Effector memory CD4-positive, alpha-beta T cell (primary cell): Measurements from ENCODE around the gene ANKRD60.

Experiments
- DNase-seq, 3 donors: peaks; one replicate each; pipeline ENCODE4 v3.0.0-alpha.2; 2020
- H3K27ac ChIP-seq: 2 replicates; pipeline ENCODE4 v1.7.0; 2013; ENCODE audit warnings: mild to moderate bottlenecking, low read length, moderate library complexity; ENCODE audit not compliant: insufficient read depth, poor library complexity, severe bottlenecking
- H3K27me3 ChIP-seq: replicated peaks from 2 replicates; pipeline ENCODE4 v1.7.0; 2013; ENCODE audit warnings: mild to moderate bottlenecking, low read length; ENCODE audit not compliant: insufficient read depth, control insufficient read depth, poor library complexity, severe bottlenecking
- H3K36me3 ChIP-seq: 2 replicates; pipeline ENCODE4 v1.7.0; 2013; ENCODE audit warnings: mild to moderate bottlenecking, low read length, moderate library complexity; ENCODE audit not compliant: control insufficient read depth, insufficient read depth
- H3K4me1 ChIP-seq: 2 replicates; pipeline ENCODE4 v1.7.0; 2013; ENCODE audit warnings: low read length, mild to moderate bottlenecking; ENCODE audit not compliant: control insufficient read depth, insufficient read depth, poor library complexity, severe bottlenecking
- H3K4me3 ChIP-seq: 2 replicates; pipeline ENCODE4 v1.7.0; 2013; ENCODE audit warnings: low read length, low read depth, mild to moderate bottlenecking; ENCODE audit not compliant: insufficient read depth, poor library complexity, severe bottlenecking
- H3K9me3 ChIP-seq: 2 replicates; pipeline ENCODE4 v1.7.0; 2013; ENCODE audit warnings: mild to moderate bottlenecking, low read length, moderate library complexity; ENCODE audit not compliant: control insufficient read depth

Gene ANKRD60

DNA sequence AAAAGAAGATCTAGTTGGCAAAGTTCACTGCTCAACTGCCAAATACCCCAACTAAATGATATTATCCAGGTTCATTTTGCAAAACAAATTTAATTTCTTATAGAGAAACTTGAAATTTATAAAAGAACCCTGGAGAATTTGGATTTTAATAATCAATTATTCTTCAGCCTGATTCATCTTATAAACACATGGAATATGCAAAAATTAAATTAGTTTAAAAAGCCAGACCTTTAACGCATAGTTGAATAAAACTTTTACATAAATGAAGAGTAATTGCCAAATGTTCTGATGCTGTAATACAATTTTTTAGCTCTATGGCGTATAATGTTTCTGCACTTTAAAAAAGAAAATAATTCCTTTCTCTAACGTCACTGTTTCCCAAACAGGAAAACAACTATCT, 33.2 kb upstream of the ANKRD60 start:
- H3K4me1 ChIP-seq = no peaks in the 10 kb centered on the region
- no peak overlapping the region for H3K27ac ChIP-seq
- H3K4me3 ChIP-seq = no peak overlapping the region
- DNase-seq = no peak
- H3K9me3 ChIP-seq = no peaks in the 10 kb centered on the region
- no peaks in the 10 kb centered on the region for H3K36me3 ChIP-seq
- no peaks in the 10 kb centered on the region for H3K27me3 ChIP-seq

DNA sequence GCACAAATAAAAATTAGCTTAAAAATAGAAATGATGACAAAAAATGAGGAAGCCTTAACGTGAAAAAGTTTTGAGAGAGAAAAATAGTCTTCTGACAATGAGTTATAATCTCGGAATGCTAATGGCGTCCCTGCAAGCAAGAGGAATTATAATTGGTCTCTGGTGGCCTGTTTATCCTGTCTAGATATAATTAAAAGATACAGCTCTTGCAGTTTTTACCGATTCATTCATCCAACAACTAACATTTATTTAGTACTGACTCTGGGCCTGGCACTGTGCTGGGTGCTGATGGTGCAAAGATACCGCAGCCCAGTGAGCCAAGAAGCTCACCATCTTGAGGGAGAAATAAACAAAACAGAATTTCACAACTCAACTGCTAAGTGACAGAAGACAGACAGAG, 31.6 kb upstream of the ANKRD60 start:
- Histone ChIP-seq H3K9me3 (no peaks in the 10 kb centered on the region), H3K4me1 (no peaks in the 10 kb centered on the region), H3K27me3 (no peaks in the 10 kb centered on the region), H3K36me3 (no peaks in the 10 kb centered on the region), H3K27ac (no peak overlapping the region), H3K4me3 (no peak overlapping the region)
- no peak for DNase-seq

DNA sequence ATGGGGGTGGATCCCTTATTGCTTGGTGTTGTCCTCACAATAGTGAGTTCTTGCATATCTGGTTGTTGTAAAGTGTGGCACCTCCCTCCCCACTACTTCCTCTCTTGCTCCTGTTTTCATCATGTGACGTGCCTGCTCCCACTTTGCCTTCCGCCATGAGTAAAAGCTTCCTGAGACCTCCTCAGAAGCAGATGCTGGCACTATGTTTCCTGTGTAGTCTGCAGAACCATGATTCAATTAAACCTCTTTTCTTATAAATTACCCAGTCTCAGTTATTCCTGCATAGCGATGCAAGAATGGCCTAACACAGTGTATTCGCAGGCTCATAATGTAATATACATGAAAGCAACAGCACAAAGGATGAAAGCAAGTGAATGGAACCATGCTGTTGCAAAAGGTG, 28.4 kb upstream of the ANKRD60 start:
- Histone ChIP-seq H3K27ac (no peak overlapping the region), H3K27me3 (no peaks in the 10 kb centered on the region), H3K4me3 (no peak overlapping the region), H3K36me3 (no peaks in the 10 kb centered on the region), H3K9me3 (no peaks in the 10 kb centered on the region), H3K4me1 (no peaks in the 10 kb centered on the region)
- DNase-seq = no peak

DNA sequence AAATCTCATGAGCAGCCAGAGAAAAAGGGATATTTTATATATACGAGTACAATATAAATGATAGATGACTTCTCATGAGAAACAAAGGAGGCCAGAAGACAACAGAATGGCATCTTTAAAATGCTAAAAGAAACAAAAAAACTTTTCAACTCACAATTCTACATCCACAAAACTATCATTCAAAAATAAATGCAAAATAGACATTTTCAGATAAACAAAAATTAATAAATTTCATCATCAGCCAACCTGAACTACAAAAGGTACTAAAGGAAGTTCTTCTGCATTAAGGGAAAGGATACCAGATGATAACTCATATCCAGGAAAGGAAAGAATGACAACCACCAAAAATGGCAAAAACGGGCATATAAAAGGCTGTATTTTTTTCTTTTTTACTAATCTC, 27.9 kb upstream of the ANKRD60 start:
- no peak for DNase-seq
- no peaks in the 10 kb centered on the region for H3K36me3 ChIP-seq
- no peak overlapping the region for H3K27ac ChIP-seq

DNA sequence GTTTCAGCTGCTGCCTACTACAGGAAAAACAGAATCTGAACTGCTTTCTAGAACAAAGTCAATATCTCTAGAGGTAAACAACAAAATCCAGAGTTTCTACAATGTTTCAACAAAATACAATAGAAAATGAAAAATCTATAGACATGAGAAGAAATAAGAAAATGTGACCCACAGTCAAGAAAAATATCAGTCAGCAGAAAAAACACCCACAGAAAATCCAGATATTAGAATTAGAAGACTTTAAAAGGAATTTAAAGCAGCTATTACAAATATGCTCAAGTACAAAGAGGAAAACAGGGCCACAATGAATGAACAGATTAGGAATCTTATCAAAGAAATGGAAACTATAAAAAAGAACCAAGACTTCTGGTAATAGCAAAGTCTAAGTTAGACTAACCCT, 26.4 kb upstream of the ANKRD60 start:
- H3K27me3 ChIP-seq = no peaks in the 10 kb centered on the region
- H3K27ac ChIP-seq = no peak overlapping the region
- H3K36me3 ChIP-seq = peaks cover 5% of the 10 kb centered on the region
- no peaks in the 10 kb centered on the region for H3K9me3 ChIP-seq
- DNase-seq = no peak
- H3K4me1 ChIP-seq = no peaks in the 10 kb centered on the region
- H3K4me3 ChIP-seq = no peak overlapping the region

More for the DNA sequence above, 27.9 kb upstream of the ANKRD60 start:
- H3K27me3 ChIP-seq = no peaks in the 10 kb centered on the region
- H3K4me3 ChIP-seq = no peak overlapping the region
- H3K9me3 ChIP-seq = no peaks in the 10 kb centered on the region
- H3K4me1 ChIP-seq = no peaks in the 10 kb centered on the region

DNA sequence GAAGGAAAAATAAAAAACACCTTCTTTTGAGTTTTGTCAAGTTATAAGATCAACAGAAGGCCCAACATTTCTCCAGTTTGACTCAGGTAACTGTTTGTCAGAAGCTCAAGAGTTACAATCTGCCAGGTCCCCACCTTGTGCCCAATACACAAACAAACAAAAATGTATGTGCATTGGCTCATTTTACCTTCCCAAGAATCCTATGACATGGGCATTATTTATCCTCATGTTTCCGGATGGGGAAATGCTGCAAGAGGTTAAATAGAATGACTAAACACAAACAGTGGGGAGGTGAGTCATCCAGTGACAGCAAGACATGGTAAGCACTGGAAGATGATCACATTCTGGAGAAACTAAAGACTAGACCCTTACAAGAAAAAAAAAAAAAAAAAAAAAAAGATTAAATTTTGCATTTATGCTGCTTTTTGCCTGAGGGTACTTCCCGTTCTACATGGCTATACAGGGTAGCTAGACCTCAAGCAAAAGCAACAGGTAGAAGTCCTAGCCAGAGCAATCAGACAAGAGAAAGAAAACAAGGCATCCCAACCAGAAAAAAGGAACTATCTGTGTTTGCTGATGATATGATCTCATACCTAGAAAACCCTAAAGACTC, 23.6 kb upstream of the ANKRD60 start:
- DNase-seq = no peak
- Histone ChIP-seq H3K4me1 (no peaks in the 10 kb centered on the region), H3K27ac (no peak overlapping the region), H3K4me3 (no peak overlapping the region), H3K9me3 (no peaks in the 10 kb centered on the region), H3K36me3 (peaks cover 11% of the 10 kb centered on the region), H3K27me3 (no peaks in the 10 kb centered on the region)

DNA sequence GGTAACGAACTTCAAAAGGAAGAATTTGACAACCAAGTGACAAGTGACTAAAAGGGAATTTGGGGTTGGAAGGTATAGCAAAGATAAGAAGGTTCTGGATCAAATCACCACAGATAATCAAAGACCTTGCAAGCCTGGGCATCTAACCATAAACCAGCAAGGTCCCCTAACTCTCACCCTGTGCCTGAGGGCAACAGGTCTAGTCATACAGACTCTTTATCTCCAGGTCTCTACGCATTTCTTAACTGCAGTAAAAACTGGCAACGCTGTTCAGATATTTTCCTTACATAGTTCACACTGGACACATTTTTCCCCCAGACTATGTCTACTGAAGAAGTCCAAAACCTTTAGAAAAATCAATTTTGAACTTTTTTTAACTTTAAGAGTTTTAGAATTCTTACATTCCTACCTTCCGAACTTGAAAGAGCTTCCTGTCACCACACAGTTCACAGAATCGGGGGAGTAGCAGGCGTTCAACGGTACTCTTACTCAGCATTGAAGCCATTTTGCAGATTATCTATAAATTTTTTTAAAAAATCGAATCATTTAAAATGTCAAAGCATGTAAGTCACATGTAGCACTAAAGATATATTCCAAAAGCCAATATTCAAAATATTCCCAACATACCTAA, 23.0 kb upstream of the ANKRD60 start:
- no peak for DNase-seq
- H3K4me1 ChIP-seq = no peaks in the 10 kb centered on the region

DNA sequence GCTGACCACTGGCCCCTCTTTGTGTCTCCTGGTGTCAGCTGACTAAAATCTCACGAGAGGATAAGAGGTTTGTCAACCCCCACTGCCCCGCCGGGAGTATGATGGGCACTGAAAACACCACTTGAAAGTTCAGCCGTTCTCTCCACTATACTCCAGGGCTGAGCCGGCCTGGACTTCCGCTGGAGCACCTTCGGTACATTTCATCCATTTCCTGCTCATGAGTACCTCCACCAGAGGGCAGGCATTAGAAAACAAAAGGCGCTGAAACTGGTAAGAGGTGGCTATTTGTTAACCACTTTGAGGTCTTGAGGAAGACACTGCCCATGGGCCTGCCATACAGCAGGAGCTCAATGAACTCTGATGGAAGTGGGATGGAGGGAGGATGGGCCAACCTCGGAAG, 17.9 kb upstream of the ANKRD60 start:
- Histone ChIP-seq H3K4me3 (no peak overlapping the region), H3K36me3 (peaks cover 30% of the 10 kb centered on the region), H3K9me3 (no peaks in the 10 kb centered on the region), H3K4me1 (no peaks in the 10 kb centered on the region), H3K27me3 (no peaks in the 10 kb centered on the region), H3K27ac (no peak overlapping the region)
- no peak for DNase-seq

More for the DNA sequence above, 23.0 kb upstream of the ANKRD60 start:
- H3K27me3 ChIP-seq = no peaks in the 10 kb centered on the region
- no peaks in the 10 kb centered on the region for H3K9me3 ChIP-seq
- no peak overlapping the region for H3K4me3 ChIP-seq
- no peak overlapping the region for H3K27ac ChIP-seq
- peaks cover 16% of the 10 kb centered on the region for H3K36me3 ChIP-seq

DNA sequence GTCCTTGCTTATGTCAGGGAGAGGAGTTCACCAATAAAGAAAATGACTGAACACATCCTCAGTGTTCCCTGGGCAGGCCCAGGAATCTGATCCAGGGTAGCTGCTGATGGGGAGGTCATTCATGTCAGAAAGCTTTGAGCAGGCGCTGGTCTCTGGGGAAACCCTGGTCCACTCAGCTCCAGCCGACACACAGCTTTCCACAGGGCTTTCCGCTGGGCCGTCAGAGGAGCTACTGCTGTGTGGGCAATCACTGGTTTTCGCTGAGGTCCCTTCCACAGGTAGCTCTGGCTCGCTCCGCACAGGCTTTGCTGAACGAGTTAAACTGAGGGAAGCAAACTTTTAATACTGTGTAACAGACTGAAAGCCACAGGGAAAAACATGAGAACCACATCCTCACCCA, 17.5 kb upstream of the ANKRD60 start:
- H3K27ac ChIP-seq = no peak overlapping the region
- no peak overlapping the region for H3K4me3 ChIP-seq
- DNase-seq = no peak
- peaks cover 30% of the 10 kb centered on the region for H3K36me3 ChIP-seq
- H3K27me3 ChIP-seq = no peaks in the 10 kb centered on the region
- no peaks in the 10 kb centered on the region for H3K9me3 ChIP-seq
- H3K4me1 ChIP-seq = no peaks in the 10 kb centered on the region

DNA sequence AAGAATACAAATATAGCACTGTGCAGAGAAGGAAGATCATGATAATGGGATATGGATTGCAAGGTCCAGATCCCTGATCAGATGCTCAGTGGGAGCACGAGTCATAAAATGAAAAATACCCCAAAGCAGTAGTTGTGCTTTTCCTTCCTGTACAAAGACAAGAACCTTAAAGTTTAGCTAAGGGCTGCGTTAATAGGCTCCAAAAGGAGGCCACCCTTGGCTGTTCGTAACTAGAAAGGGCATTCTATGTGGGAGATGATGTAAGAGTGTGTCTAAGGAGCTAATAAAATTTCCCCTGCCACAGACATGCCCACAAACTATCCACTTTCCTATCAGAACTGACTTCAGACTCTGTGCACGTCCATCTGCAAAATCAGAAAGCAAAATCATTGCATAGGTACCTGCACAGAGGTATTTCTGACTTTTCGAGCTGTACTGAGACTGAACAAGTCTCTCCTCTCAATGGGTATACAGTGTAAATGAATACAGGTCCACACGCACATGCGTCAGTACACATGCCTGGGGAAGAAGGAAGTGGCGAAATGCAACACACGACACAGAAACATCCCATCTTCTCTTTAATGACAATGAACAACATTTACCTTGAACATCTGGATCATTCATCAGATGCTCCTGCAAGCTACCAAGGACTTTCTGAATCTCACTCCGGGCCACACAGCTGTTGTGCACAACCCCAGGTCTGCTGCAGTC, 16.9 kb upstream of the ANKRD60 start:
- no peak overlapping the region for H3K4me3 ChIP-seq
- no peak for DNase-seq
- H3K4me1 ChIP-seq = no peaks in the 10 kb centered on the region
- H3K9me3 ChIP-seq = no peaks in the 10 kb centered on the region
- H3K27ac ChIP-seq = no peak overlapping the region
- peaks cover 27% of the 10 kb centered on the region for H3K36me3 ChIP-seq
- no peaks in the 10 kb centered on the region for H3K27me3 ChIP-seq
